Hematopoietic multipotent progenitor cell treated with erythropoietin and hydrocortisone succinate and interleukin-3 and kit ligand, for 15 days (in vitro differentiated cells): ENCODE measurements around the gene TBC1D22A.

ENCODE experiments used
- DNase-seq: peaks from one replicate; pipeline ENCODE4 v3.0.0-alpha.2; 2015; ENCODE audit warnings: low spot score

The TBC1D22A gene

DNA sequence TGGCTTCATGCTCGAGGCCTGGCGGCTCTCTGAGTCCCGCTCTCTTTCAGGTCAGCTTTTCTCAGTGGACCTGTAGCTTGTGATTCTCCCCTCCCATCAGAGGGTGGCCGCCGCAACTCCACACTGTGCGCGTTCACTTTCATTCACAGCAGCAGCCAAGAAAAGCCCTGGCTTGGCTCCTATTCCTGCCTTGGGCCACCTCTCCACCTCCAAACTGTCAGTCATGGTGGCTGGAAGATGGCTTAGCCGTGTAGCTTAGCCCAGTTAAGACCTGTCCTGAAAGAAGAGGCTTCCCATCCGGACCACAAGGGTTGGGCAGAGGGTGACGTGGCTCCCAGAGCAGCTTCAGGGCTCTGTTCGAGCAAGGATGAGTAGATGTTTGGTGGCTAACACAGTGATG is 125.5 kb downstream of the TBC1D22A start:
- no peak for DNase-seq

- no peak for DNase-seq
These were observed 128.4 kb downstream of the TBC1D22A start for GRCh38 chr22:46890819-46891218.

DNA sequence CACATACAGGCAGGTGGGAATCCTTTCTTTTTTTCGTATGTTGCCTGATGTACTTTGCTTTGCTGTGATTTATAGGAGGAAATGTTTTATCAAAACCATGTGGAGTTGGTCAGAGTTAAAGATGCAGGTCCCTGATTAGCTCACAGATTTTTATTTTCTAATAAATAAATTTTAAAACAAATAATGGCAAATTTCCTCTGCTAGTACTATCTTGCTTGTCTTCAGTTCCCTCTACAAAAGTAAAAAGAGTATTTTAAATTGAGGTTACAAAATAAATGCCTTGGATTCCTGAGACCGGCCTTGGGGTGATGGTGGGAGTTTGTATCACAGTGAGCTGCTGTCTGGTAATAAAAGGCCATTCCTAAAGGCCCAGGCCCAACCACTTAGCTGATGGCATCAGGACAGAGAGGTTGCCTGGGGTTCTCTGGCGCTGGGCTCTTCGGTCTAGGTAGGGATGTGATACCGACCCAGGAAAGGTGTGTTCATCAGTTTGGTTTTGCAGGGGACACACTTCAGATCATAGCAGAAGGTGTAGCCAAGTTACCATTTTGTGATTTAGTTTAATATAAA is 129.0 kb downstream of the TBC1D22A start:
- DNase-seq, result no peak

DNA sequence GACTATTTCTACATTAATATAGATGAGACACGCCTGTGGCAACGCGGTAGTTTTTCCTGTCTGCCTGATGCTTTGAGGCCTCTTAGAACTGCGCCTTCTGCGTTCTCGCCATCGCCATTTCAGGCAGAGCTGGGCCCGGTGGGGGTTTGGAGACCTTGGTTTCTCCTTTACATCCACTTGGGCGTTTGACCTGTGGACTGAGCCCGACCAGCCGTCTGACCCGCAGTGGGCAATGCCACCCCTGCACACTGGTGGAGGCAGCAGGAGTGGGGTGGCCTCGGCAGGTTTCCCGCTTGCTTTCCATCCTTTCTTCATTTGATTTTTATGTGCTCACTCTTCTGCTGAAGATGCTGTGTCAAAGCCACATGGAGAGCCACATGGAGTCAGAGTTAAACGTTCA is 130.4 kb downstream of the TBC1D22A start:
- DNase-seq, result no peak

- DNase-seq, result no peak
These were observed 131.0 kb downstream of the TBC1D22A start for GRCh38 chr22:46893281-46894020.

DNA sequence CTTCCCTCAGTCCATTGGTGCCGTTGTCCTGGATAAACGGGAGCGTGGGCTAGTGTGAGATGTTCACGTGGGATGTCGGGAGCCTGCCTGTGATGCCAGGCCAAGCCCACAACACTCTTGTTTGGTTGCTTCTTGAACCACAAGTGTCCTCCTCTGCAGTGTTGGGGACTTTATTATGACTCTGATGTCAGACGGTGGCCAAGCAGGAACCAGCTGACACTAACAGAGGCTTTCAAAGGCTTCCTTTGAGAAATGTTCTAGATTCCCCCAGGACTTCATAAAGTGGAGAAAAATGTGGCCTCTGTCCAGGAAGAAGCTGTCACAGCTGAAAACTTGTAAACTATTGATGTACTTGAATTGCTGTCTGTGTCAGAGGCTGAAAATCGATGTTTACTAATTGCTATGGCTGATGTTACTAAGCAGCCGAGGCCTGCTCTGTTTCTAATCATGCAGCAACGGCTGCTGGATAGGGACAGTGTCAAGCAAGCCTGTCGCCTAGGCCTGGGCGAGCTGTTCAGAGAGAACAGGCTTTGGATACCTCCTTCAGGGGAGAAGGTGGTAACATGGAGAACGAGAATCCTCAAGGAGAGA is 131.7 kb downstream of the TBC1D22A start:
- DNase-seq, result no peak

GRCh38 chr22:46894851-46895640 is 132.6 kb downstream of the TBC1D22A start:
- no peak for DNase-seq

GRCh38 chr22:46895753-46896152 is 133.3 kb downstream of the TBC1D22A start:
- DNase-seq, result peak; percentile 6

DNA sequence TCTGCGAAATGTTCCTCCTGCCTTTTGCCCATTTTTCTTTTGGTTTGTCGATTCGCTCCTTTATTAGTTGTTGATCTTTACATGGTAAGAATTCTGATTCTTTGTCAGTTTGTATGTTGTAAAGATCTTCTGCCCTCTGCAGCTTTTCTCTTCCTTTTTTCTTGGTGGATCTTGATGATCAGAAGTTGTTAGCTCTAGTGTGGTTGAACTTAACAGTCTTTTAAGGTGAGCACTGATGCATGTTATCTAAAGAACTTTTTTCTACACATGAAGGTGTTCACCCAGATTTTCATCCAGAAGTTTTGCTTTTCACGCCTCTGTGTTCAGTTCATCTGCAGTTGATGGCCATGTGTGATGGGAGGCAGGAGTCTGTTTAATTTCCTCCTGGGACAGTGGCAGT is 133.7 kb downstream of the TBC1D22A start:
- no peak for DNase-seq

- no peak for DNase-seq
These were observed 134.3 kb downstream of the TBC1D22A start for GRCh38 chr22:46896568-46897245.

DNA sequence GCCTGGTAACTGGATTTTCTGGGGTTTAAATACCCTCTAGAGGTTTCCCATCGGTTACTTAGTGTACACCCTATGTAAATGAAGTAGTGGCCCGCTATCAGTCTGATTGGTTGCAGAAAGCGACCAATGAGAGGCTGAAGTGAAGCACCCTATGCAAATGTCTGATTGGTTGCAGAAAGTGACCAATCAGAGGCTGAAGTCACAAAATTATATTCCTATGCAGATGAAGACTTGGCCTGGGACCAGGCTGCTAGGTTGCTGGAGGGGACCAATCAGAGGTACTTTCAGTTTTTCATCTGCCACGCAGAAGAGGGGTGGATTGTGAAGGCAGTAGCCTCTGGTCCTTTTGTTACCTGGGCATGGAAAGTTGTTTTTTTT is 134.8 kb downstream of the TBC1D22A start:
- DNase-seq, result peak; percentile 38

DNA sequence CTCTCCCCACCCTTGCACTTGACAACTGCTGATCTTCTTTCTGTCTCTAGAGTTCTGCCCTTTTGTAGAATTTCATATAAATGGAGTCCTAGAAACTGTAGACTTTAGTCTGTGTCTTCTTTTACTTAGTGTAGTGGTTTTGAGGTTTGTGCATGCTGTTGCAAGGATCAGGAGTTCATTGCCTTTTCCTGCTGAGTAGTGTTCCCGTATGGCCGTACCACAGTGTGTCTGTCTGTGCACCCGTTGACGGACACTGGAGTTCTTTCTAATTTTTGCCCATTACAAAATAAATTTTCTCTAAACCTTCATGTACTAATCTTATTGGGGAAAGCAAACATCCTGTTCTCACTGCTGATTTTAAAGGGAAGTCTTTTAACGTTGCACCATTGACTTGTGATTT is 138.1 kb downstream of the TBC1D22A start:
- no peak for DNase-seq

DNA sequence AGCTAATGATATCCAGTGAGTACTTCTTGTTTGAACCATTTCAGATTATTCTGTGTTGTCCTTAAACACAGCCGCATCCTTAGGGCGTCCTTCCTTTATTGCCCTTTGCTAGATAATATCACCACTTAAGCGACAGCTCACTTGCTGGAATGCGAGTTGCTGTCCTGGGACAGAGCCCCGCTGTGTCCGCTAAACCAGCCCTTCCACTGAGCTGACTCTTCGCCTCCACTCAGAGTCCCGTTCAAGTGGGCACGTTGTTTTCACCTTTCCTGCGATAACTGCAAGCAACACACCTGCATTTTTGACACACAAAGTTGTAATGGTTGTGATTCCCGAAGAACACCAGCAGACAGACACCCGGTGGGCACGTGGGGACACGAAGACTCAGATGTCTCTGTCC is 140.0 kb downstream of the TBC1D22A start:
- DNase-seq, result no peak

DNA sequence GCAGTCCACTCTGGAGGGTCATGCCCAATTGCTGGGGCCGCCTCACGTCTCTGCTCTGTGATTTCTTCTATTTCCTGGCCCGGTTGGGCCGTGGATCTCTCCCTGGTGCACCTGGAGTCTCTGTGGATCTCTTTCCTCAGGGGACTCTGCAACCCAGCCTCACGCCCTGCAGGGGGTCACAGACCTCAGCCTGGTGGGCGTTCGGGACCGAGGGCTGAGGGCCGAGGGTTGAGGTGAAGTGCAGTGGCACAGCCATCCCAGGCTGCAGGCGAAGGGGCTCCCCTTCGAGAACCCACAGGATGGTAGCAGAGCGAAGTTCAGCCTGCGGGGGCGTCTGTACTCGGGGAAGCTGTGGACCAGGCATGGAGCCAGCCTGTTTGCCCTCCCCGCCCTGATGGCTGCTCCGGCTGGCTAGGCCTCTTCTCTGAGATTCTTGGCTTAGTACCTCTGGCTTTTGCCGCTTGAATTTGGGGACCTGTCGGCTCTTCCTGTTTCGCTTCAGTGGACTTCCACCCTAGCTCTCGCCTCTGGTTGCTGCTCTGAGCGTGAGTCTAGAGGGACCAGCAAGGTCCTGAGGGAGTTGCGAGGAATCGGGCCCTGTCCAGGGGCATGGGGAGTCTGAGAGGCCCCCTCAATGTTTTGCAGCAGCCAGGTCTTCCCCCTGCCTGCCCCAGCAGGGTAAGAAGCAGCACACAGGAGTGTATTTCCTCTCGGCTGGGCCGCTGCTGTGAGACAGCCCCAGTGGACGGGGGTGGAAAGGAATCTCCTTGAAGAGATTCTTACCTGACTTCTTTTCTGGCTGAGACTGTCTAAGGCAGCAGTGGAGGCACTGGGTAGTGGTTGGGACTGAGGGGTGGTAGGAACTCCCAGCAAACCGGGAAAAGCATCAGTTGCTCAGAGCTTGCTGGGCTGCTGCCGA is 140.8 kb downstream of the TBC1D22A start:
- DNase-seq, result no peak

GRCh38 chr22:46905415-46905814 is 143.0 kb downstream of the TBC1D22A start:
- no peak for DNase-seq

GRCh38 chr22:46905834-46906233 is 143.4 kb downstream of the TBC1D22A start:
- DNase-seq, result no peak

GRCh38 chr22:46906326-46907045 is 144.0 kb downstream of the TBC1D22A start:
- DNase-seq, result no peak

DNA sequence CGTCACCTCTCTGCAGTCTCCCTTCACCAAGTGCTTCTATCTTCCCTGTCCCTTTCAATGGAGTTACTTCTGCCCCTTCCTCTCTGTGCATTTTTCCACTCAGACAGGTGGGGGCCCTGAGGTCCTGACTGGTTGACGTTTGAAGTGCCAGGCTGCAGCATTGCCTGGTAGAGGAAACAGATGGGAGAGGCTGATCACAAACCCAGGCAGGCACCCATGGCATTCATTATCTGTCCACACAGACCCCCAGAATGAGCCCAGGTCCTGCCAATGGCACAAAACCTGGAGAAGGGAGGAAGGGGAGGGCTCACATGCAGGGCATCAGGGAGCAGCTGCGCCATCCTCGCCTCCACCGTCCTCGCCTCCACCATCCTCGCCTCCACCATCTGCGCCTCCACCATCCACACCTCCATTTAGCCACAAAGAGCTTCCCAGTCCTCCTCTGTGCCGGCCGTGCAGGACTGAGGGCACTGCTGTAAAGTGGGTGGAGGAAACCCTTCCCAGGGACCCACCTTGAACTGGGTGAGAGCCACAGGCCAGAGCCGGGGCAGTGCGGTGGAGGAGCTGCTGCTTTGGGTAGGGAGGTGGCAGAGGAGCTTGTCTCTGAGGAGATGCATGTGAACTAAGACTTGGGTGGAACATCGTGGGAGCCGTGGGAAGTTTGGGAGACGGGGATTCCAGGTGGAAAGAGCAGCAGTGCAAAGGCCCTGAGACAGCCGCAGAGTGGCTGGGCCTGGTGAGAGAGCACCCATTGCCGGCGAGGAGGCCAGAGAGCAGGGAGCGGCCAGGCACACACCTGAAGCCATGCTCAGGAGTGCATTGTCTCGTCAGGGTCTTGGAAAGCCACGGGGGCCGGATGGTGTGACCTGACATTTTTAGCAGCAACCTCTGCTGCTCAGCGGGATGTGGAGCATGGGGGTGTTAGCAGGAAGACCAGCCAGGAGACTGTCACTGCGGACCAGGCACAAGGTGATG is 145.1 kb downstream of the TBC1D22A start:
- DNase-seq, result no peak

DNA sequence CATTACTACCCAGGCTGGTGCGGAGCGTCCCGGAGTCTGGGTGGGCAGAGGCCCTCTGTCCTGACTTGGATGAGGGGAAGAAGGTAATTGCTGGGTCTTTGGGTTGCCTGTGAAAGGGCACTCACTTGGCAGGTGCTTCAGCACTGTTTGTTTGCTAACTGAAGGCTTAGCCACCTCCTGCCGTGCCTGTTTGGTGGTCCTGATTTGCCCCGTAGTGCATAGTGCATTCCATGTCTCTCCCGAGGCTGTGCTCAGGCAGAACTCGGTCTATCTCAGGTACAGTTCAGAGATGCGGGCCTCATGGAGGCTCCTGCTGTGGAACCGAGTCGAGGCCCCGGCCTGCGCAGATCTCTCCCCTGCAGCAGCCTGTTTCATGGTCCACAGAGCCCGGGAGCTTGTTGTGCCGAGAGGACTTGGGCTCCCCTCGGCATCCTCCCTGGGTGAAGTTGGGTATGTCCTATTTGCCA is 146.2 kb downstream of the TBC1D22A start:
- no peak for DNase-seq
